Activated T-cell treated with anti-CD3 and anti-CD28 coated beads, Interleukin-2, amount 50 U/mL, for 4 hours (primary cell): ENCODE results near the gene ATOX1. TPM values are rescaled to one million over a fixed set of nuclear protein-coding genes. Genes with fewer than 3 reads are reported as not detected.
A peak's percentile ranks its signal among the peaks of the same experiment; 100 is the strongest.
"Not testable (repeated sequence)": the region's sequence is repeated elsewhere in the genome, so short reads cannot be mapped to it uniquely, and the experiment has no call there.

Source experiments
- ATAC-seq, 2 donors: fragments of 200-7000 bp; cut with Tn5 transposase; one replicate each; pipeline ENCODE4 v1.10.0; 2021
- DNase-seq: peaks from one replicate; pipeline ENCODE4 v3.0.0-alpha.2; 2020
- H3K27me3 Mint-ChIP-seq: one replicate; pipeline ENCODE4 v1.8.0; 2021; ENCODE audit warnings: low read depth, mixed read lengths
- H3K36me3 Mint-ChIP-seq: one replicate; pipeline ENCODE4 v1.8.0; 2022; ENCODE audit warnings: mixed read lengths; ENCODE audit not compliant: insufficient read depth
- H3K4me1 Mint-ChIP-seq: one replicate; pipeline ENCODE4 v1.8.0; 2021; ENCODE audit warnings: low read depth, mixed read lengths
- H3K4me3 Mint-ChIP-seq: one replicate; pipeline ENCODE4 v1.8.0; 2021; ENCODE audit warnings: mild to moderate bottlenecking, moderate library complexity, mixed read lengths
- H3K9me3 Mint-ChIP-seq: one replicate; pipeline ENCODE4 v1.8.0; 2021; ENCODE audit warnings: mixed read lengths
- total RNA-seq, 3 donors: library from RNA; stranded (reverse); gene quantifications; one replicate each; pipeline ENCODE4 v1.2.1, GENCODE V29; 2021

The ATOX1 gene, protein sequence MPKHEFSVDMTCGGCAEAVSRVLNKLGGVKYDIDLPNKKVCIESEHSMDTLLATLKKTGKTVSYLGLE
- 10 to 100 TPM; 89.0 to 94.3 (median 91.7) TPM for total RNA-seq

DNA sequence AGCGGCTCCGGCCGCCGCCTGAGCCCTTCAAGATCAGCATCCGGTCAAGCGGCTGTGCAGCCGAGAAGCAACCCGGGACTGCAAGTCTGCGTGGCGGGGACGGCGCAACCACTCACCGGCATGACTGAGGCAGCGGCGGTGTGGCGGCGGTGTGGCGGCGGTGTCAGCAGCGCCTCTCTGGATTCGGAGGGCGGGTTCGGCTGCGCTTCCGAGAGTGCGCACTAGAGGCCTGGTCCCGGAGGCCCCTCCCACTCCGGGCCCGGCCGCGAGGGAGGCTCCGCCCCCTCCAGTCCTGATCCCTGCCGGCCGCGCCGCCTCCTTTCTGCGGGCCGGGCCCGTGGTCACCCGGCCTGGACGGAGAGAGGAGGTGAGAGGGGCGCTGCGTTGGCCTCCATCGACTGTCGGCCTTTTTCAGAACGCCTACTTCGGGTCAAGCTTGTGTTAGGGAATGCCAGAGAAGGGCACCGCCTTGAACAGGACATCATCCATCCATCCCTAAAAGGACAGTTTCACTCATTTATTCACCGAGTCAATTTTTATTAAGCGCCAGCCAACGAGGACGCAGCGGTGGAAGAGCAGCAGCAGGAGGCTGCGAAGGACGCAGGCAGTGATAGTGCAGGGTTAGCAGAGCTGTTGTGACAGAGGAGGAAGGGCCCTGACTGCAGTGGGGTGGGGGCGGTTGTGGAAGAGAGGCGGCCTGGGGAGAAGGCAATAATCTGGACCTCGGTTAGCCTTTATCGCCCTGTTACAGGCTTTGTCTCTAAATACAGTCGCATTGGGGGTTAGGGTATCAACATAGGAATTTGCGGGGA lies at the start of gene ATOX1:
TSS of gene ATOX1 (minus strand) at position 202 of the 812 bp plus-strand sequence. CDS start at position 122, 80 bp downstream.
- Mint-ChIP-seq H3K9me3 (no peaks in the 10 kb centered on the region), H3K4me1 (peaks cover 35% of the 10 kb centered on the region), H3K27me3 (no peaks in the 10 kb centered on the region), H3K4me3 (peak within 1 kb of the TSS; percentile 85), H3K36me3 (peaks cover 3% of the 10 kb centered on the region)
- ATAC-seq: peak; percentile 99
- peak; percentile 87 for DNase-seq

DNA sequence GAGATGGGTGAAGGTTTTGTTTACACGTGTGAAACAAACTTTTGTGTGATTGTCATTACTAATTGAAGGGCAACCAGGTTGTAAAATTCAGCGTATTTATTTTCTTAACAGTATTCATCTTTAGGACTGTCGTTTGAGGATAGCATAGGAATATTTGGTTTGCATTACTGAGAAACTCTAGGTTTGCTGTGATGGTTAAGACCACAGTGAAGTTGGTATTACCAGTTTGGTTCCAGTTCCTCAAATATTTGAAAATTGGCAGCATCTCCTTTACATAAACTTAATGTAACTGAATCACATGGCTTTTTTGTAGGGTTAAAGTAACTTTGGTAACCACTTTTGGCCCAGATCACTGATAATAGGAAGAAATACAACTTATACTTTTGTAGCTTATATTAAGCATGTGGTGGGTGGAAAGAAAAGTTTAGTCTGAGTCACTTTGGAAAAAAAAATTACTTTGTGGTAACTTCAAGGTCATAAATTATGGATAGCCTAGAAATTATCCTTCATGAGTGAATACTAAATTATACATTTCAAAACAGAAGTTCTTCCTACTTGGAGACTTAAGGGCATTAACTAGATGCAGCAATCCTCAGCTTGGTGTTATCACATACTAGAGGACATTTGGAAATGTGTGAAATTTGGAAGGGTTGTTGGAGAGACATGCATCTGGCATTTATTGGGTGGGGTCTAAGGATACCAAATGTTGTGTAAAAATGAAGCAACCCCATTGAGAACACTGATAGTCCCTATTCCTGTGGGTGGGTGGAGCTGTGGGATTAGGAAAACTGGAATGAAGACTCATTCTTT lies 47.2 kb upstream of the ATOX1 start:
- H3K9me3 Mint-ChIP-seq: no peaks in the 10 kb centered on the region
- no peak overlapping the region for H3K4me3 Mint-ChIP-seq
- no peaks in the 10 kb centered on the region for H3K27me3 Mint-ChIP-seq
- peaks cover 47% of the 10 kb centered on the region for H3K36me3 Mint-ChIP-seq
- peaks cover 22% of the 10 kb centered on the region for H3K4me1 Mint-ChIP-seq
- ATAC-seq (no peak), DNase-seq (no peak)

DNA sequence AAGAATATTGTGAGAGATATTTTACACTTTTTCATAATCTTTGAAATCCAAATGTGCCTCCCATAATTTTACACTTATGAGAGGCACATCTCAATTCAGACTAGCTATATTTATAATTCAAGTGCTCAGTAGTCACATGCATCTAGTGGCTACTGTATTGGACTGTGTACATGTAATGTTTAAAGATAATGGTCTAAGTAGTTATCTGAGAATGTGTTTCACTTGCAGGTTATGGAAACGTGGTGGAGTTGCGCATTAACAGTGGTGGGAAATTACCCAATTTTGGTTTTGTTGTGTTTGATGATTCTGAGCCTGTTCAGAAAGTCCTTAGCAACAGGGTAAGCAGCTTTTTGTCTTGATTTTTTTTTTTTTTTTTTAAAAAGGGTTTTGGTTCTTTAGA lies 42.1 kb upstream of the ATOX1 start:
- H3K36me3 Mint-ChIP-seq: peaks cover 60% of the 10 kb centered on the region
- DNase-seq: no peak
- no peak overlapping the region for H3K4me3 Mint-ChIP-seq
- H3K4me1 Mint-ChIP-seq: peaks cover 28% of the 10 kb centered on the region
- H3K9me3 Mint-ChIP-seq: no peaks in the 10 kb centered on the region
- ATAC-seq: no peak
- H3K27me3 Mint-ChIP-seq: no peaks in the 10 kb centered on the region

- peak in 1 of 2 donors; percentile 53 for ATAC-seq
- H3K27me3 Mint-ChIP-seq: no peaks in the 10 kb centered on the region
Measured at GRCh38 chr5:151799407-151799806, 41.0 kb upstream of the ATOX1 start.

DNA sequence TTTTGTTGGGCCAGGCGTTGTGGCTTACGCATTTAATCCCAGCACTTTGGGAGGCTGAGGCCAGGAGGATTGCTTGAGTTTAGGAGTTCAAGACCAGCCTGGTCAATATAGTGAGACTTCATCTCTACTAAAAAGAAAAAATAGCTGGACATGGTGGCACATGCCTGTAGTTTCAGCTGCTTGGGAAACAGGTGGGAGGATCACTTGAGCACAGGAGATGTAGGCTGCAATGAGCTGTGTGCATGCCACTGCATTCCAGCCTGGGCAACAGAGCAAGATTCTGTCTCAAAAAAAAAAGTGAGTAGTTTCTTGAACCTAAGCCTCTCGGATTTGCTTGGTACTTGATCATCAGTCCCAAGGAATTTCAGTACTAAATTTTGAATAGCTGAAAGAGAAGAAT lies 40.2 kb upstream of the ATOX1 start:
- Mint-ChIP-seq H3K4me1 (peaks cover 24% of the 10 kb centered on the region), H3K4me3 (no peak overlapping the region), H3K9me3 (no peaks in the 10 kb centered on the region), H3K27me3 (no peaks in the 10 kb centered on the region), H3K36me3 (peaks cover 57% of the 10 kb centered on the region)
- no peak for DNase-seq
- ATAC-seq: no peak

More at GRCh38 chr5:151799407-151799806, 41.0 kb upstream of the ATOX1 start:
- Mint-ChIP-seq H3K4me3 (no peak overlapping the region), H3K4me1 (peaks cover 22% of the 10 kb centered on the region), H3K9me3 (no peaks in the 10 kb centered on the region), H3K36me3 (peaks cover 57% of the 10 kb centered on the region)
- DNase-seq: no peak

- H3K9me3 Mint-ChIP-seq: no peaks in the 10 kb centered on the region
- no peaks in the 10 kb centered on the region for H3K27me3 Mint-ChIP-seq
- H3K36me3 Mint-ChIP-seq: peaks cover 58% of the 10 kb centered on the region
- peaks cover 24% of the 10 kb centered on the region for H3K4me1 Mint-ChIP-seq
- H3K4me3 Mint-ChIP-seq: no peak overlapping the region
- ATAC-seq (no peak), DNase-seq (no peak)
Measured at GRCh38 chr5:151795426-151795825, 37.0 kb upstream of the ATOX1 start.

DNA sequence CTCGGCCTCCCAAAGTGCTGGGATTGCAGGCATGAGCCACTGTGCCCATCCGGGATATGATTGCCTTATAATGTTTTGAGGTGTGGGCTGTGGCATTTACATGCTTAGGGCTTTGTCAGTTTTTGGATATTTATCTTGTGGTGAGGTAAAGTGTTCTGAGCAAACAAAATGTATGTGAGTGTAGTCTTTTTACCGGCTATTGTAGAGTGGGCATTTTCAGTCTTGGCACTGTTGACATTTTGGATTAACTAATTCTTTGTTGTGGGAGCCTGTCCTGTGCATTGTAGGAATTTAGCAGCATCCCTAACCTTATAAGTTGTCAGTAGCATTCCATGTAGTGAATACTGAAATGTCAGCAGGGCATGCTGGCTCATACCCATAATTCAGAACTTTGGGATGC lies 34.9 kb upstream of the ATOX1 start:
- H3K4me1 Mint-ChIP-seq: peaks cover 16% of the 10 kb centered on the region
- DNase-seq (no peak), ATAC-seq (no peak)
- no peak overlapping the region for H3K4me3 Mint-ChIP-seq
- no peaks in the 10 kb centered on the region for H3K27me3 Mint-ChIP-seq
- no peaks in the 10 kb centered on the region for H3K9me3 Mint-ChIP-seq
- peaks cover 59% of the 10 kb centered on the region for H3K36me3 Mint-ChIP-seq

DNA sequence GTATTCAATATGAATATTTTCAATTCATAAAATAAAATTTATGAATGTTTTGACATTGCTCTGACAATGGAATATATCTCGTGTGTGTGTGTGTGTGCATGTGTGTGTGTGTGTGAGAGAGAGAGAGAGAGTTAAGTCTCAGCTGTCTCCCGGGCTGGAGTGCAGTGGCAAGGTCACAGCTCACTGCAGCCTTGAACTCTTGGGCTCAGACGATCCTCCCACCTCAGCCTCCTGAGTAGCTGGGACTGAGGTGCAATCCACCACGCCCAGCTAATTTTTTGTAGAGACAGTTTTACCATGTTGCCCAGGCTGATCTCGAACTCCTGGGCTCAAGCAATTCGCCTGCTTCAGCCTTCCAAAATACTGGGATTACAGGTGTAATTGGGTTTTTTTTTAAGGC lies 29.4 kb upstream of the ATOX1 start:
- ATAC-seq (no peak), DNase-seq (no peak)
- Mint-ChIP-seq H3K36me3 (peaks cover 31% of the 10 kb centered on the region), H3K27me3 (no peaks in the 10 kb centered on the region), H3K4me1 (peaks cover 35% of the 10 kb centered on the region), H3K9me3 (no peaks in the 10 kb centered on the region), H3K4me3 (no peak overlapping the region)

DNA sequence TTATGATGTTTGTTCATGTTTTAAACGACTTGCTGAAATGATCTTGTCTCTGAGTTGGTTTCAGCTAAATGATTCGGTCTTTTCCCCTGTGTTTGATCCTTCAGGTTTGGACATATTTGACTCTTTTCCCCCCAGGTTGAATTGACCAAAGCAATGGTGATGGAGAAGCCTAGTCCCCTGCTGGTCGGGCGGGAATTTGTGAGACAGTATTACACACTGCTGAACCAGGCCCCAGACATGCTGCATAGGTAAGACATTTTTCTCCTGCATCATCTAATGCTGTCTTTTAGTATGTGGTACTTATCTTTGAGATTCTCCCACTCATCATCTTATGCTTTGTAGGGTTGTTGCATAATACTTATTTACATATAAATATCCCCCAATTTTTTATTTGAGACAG lies 28.0 kb upstream of the ATOX1 start:
- ATAC-seq (no peak), DNase-seq (no peak)
- Mint-ChIP-seq H3K4me3 (no peak overlapping the region), H3K27me3 (no peaks in the 10 kb centered on the region), H3K36me3 (peaks cover 24% of the 10 kb centered on the region), H3K4me1 (peaks cover 46% of the 10 kb centered on the region), H3K9me3 (no peaks in the 10 kb centered on the region)

DNA sequence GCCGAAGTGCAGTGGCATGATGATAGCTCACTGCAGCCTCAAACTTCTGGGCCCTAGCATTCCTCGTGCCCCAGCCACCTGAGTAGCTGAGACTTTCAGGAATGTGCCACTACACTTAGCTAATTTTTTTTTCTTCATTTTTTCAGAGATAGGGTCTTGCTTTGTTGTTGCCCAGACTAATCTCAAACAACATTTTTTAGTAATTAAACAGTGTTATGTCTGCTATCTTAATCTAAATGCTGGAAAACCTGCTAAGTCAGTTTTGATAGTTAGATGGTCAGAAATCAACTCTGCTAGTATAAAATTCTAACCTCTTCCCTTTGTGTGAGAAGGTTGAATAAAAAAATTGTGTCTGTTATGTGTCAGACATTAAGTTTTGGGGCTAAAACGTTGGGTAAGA lies 25.7 kb upstream of the ATOX1 start:
- Mint-ChIP-seq H3K9me3 (no peaks in the 10 kb centered on the region), H3K4me3 (no peak overlapping the region), H3K27me3 (no peaks in the 10 kb centered on the region), H3K36me3 (peaks cover 16% of the 10 kb centered on the region), H3K4me1 (peaks cover 66% of the 10 kb centered on the region)
- no peak for ATAC-seq
- no peak for DNase-seq

- not testable (repeated sequence) for H3K27me3 Mint-ChIP-seq, H3K4me3 Mint-ChIP-seq, H3K9me3 Mint-ChIP-seq, DNase-seq, ATAC-seq
- Mint-ChIP-seq H3K4me1 (peaks cover 70% of the 10 kb centered on the region), H3K36me3 (peaks cover 16% of the 10 kb centered on the region)
Measured at GRCh38 chr5:151783664-151784063, 25.2 kb upstream of the ATOX1 start.

DNA sequence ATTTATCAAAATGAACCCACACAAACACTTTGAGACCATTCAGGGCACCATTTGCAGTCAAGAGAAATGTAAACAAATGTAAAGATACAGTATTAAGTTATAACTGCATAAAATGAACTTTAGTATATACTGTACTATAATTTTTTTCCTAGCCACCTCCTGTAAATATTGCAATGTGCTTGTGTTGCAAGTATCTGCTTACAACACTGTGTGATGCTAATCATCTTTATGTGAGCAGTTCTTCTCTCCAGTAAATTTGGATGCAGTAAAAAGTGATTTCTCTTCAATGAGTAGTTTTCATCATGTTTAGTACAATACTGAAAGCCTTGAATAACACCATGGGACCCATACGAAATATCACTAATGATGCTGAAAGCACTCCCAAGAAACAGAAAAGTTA lies 22.8 kb upstream of the ATOX1 start:
- ATAC-seq (no peak), DNase-seq (no peak)
- no peaks in the 10 kb centered on the region for H3K9me3 Mint-ChIP-seq
- H3K27me3 Mint-ChIP-seq: no peaks in the 10 kb centered on the region
- peaks cover 29% of the 10 kb centered on the region for H3K36me3 Mint-ChIP-seq
- no peak overlapping the region for H3K4me3 Mint-ChIP-seq
- peaks cover 87% of the 10 kb centered on the region for H3K4me1 Mint-ChIP-seq

DNA sequence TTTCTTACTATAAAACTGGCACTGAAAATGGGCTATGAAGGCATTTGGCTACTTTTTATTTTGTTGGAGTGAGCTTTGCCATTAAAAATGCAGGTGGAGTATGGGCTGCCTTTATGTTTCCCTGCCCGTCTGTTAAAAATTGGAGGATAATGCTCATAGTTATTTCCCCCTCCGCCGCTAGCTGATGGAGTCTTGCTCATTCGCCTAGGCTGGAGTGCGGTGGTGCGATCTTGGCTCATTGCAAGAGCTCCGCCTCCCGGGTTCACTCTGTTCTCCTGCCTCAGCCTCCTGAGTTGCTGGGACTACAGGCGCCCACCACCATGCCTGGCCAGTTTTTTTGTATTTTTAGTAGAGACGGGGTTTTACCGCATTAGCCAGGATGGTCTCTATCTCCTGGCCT lies 21.9 kb upstream of the ATOX1 start:
- peaks cover 36% of the 10 kb centered on the region for H3K36me3 Mint-ChIP-seq
- H3K4me1 Mint-ChIP-seq: peaks cover 88% of the 10 kb centered on the region
- peak overlapping the region; percentile 29 for H3K4me3 Mint-ChIP-seq

GRCh38 chr5:151779531-151780125 lies 21.2 kb upstream of the ATOX1 start:
- Mint-ChIP-seq H3K36me3 (peaks cover 43% of the 10 kb centered on the region), H3K4me1 (peaks cover 89% of the 10 kb centered on the region)

More for the DNA sequence above, 21.9 kb upstream of the ATOX1 start:
- Mint-ChIP-seq H3K27me3 (no peaks in the 10 kb centered on the region), H3K9me3 (no peaks in the 10 kb centered on the region)
- ATAC-seq (no peak), DNase-seq (no peak)

More at GRCh38 chr5:151779531-151780125, 21.2 kb upstream of the ATOX1 start:
- H3K27me3 Mint-ChIP-seq: no peaks in the 10 kb centered on the region
- ATAC-seq (peak in 1 of 2 donors; percentile 16), DNase-seq (no peak)
- no peaks in the 10 kb centered on the region for H3K9me3 Mint-ChIP-seq
- H3K4me3 Mint-ChIP-seq: peak overlapping the region; percentile 39
